ENCODE measurements around the gene AFMID. TPM values are rescaled to one million over a fixed set of nuclear protein-coding genes. Genes with fewer than 3 reads are reported as not detected.

Gene AFMID
- total RNA-seq, 1 donor from 2014 or later: 38.6 TPM

DNA sequence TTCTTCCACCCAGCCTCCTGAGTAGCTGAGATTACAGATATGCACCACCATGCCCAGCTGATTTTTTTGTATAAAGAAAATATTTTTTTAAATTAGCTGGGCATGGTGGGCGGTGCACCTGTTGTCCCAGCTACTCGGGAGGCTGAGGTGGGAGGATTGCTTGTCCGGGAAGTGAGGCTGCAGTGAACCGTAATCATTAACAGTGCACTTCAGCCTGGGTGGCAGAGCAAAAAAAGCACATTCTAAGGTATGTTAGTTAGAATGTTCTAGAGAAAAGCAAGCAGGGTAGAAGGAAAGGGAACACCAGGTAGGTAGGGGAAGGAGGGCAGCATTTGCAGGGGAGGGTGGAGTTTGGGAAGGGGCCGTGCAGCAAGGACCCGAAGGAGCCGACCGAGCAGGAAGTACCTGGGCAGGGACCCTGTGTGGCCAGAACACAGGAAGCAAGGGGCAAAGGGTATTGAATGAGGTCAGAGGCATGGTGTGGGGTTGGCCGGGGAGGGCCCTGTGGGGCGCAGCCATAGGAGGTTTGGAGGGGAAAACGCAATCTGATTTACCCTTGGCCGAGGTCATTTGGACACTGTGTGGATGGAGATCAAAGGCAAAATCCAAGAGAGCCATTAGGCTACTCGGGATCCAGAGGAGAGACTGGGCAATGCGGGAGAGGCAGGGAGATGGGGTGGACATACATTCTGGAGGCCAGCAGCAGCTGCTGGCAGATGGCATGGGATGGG lies 38.7 kb upstream of the AFMID start:
- no peak for ATAC-seq
- no peaks in the 10 kb centered on the region for H3K36me3 ChIP-seq
- DNase-seq: no peak
- intact Hi-C loops (cut with DNase I): no loop called here
- no peaks in the 10 kb centered on the region for H3K9me3 ChIP-seq
- H3K4me3 ChIP-seq: no peak overlapping the region
- no peaks in the 10 kb centered on the region for H3K27me3 ChIP-seq (ENCODE audit: low read depth)
- H3K4me1 ChIP-seq: peaks cover 46% of the 10 kb centered on the region
- H3K27ac ChIP-seq: no peak overlapping the region
- TF ChIP-seq, protein P1, sequence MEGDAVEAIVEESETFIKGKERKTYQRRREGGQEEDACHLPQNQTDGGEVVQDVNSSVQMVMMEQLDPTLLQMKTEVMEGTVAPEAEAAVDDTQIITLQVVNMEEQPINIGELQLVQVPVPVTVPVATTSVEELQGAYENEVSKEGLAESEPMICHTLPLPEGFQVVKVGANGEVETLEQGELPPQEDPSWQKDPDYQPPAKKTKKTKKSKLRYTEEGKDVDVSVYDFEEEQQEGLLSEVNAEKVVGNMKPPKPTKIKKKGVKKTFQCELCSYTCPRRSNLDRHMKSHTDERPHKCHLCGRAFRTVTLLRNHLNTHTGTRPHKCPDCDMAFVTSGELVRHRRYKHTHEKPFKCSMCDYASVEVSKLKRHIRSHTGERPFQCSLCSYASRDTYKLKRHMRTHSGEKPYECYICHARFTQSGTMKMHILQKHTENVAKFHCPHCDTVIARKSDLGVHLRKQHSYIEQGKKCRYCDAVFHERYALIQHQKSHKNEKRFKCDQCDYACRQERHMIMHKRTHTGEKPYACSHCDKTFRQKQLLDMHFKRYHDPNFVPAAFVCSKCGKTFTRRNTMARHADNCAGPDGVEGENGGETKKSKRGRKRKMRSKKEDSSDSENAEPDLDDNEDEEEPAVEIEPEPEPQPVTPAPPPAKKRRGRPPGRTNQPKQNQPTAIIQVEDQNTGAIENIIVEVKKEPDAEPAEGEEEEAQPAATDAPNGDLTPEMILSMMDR (IDR thresholded peaks at IDR 0.05): no peak

DNA sequence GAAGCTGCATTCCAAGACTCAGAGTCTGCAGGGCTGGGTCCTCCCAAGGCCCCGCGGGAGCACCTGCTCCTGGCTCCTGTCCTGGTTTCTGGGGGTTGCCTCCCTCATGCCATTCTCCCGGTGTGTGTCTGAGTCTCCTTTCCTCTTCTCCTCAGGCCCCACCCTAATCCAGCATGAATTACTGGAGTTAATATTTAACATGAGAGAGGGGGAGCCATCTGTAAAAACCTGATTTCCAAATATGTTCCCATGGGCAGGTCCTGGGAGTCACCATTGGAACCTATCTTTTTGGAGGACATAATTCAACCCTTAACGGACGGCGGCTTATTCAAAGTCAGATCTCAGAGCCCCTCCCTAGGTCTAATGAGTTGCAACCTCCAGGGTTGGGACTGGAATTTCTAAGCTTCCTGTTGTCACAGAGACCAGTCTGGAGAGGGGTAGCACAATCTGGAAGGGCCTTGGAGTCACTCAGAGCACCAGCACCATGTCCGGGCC lies 35.6 kb upstream of the AFMID start:
- DNase-seq: no peak
- intact Hi-C loops (cut with DNase I): no loop called here
- ATAC-seq: peak; percentile 52 to 65
- H3K27ac ChIP-seq: peak overlapping the region; percentile 53
- TF ChIP-seq, protein P1 (IDR thresholded peaks at IDR 0.05): no peak
- H3K36me3 ChIP-seq: no peaks in the 10 kb centered on the region
- H3K4me1 ChIP-seq: peaks cover 16% of the 10 kb centered on the region
- H3K27me3 ChIP-seq (ENCODE audit: low read depth): no peaks in the 10 kb centered on the region
- no peaks in the 10 kb centered on the region for H3K9me3 ChIP-seq
- no peak overlapping the region for H3K4me3 ChIP-seq

DNA sequence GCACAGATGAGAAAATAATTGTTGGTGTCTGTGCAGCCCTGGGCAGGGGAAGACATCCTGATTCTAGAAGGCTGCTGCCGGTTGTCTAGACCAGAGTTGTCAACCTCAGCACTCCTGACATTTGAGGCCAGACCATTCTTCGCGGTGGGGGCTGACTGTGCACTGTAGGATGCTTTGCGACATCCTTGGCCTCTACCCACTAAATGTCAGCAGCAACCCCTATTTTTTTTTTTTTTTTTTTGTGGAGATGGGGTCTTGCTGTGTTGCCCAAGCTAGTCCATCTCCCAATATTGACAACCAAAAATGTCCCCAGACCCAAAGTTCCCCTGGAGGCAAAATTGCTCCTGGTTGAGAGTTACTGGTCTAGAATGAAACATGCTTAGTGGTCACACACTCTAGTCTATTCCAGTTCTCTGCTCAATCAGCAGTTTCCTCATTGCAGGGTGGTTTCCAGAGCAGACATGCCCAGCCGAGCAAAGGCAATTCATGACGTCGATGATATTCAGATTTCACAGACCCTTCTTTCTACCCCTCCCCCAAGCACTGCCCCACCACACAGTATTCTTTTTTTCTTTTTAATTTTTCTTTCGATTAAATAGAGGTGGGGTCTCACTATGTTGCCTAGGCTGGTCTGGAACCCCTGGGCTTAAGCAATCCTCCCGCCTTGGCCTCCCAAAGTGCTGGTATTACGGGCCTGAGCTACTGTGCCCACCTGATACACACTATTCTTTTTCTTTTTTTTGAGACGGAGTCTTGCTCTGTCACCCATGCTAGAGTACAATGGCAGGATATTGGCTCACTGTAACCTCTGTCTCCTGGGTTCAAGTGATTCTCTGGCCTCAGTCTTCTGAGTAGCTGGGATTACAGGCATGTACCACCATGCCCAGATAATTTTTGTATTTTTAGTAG lies 32.0 kb upstream of the AFMID start:
- Histone ChIP-seq H3K4me1 (peaks cover 16% of the 10 kb centered on the region), H3K27ac (no peak overlapping the region), H3K9me3 (no peaks in the 10 kb centered on the region), H3K36me3 (no peaks in the 10 kb centered on the region), H3K27me3 (ENCODE audit: low read depth) (no peaks in the 10 kb centered on the region), H3K4me3 (no peak overlapping the region)
- intact Hi-C loops (cut with DNase I): no loop called here
- no peak for DNase-seq
- peak; percentile 38 to 67 for ATAC-seq
- TF ChIP-seq, protein P1 (IDR thresholded peaks at IDR 0.05): no peak

DNA sequence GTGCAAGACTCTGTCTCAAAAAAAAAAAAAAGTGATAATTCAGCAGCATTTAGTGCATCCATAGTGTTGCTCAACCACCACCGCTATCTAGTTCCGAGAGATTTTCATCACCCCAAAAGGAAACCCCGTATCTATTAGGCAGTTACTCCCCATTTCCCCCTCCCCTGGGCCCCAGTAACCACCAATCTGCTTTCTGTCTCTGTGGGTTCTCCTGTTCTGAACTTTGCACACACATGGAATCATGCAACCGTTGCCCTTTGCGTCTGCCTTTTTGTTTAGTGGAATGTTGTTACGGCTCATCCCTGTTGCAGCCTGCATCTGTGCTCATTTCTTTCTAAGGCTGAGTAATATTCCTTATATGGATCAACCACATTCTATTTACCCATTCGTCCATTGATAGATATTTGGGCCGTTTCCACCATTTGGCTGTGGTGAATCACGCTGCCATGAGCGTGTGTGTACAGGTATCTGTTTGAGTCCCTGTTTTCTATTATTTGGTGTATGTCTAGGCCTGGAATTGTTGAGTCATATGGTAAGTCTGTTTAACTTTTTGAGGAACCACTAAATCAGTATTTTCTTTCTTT lies 27.5 kb upstream of the AFMID start:
- ATAC-seq (peak in 1 of 2 donors; percentile 15), DNase-seq (no peak)
- Histone ChIP-seq H3K4me3 (no peak overlapping the region), H3K9me3 (no peaks in the 10 kb centered on the region), H3K4me1 (no peaks in the 10 kb centered on the region), H3K27ac (no peak overlapping the region), H3K36me3 (no peaks in the 10 kb centered on the region), H3K27me3 (ENCODE audit: low read depth) (no peaks in the 10 kb centered on the region)
- TF ChIP-seq, protein P1 (IDR thresholded peaks at IDR 0.05): no peak
- intact Hi-C loops (cut with DNase I): no loop called here

Data from lower lobe of right lung (tissue), 2 donors.